Measurements from ENCODE around the gene EIF2S1.

GRCh38 chr14:67317822-67318221 is 42.3 kb upstream of the EIF2S1 start:
- TF ChIP-seq CTCF (IDR thresholded peaks at IDR 0.05; ENCODE audit: poor library complexity) (no peak), EZH2phosphoT487 (IDR thresholded peaks at IDR 0.05; ENCODE audit: low read depth, severe bottlenecking, unreplicated experiment) (no peak)
